Measurements from ENCODE around the gene RPA1.

DNA sequence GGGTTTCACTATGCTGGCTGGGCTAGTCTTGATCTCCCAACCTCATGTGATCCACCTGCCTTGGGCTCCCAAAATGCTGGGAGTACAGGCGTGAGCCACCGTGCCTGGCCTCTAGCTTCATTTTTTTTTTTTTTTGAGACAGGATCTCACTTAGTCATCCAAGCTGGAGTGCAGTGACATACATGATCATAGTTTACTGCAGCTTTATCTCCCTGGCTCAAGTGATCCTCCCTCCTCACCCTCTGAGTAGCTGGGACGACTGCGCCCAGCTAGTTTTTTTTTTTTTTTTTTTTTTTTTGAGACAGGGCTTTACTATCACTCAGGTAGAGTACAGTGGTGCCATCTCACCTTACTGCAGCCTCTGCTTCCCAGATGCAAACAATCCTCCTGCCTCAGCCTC, 9.7 kb downstream of the RPA1 start:
- TF ChIP-seq, protein P1, sequence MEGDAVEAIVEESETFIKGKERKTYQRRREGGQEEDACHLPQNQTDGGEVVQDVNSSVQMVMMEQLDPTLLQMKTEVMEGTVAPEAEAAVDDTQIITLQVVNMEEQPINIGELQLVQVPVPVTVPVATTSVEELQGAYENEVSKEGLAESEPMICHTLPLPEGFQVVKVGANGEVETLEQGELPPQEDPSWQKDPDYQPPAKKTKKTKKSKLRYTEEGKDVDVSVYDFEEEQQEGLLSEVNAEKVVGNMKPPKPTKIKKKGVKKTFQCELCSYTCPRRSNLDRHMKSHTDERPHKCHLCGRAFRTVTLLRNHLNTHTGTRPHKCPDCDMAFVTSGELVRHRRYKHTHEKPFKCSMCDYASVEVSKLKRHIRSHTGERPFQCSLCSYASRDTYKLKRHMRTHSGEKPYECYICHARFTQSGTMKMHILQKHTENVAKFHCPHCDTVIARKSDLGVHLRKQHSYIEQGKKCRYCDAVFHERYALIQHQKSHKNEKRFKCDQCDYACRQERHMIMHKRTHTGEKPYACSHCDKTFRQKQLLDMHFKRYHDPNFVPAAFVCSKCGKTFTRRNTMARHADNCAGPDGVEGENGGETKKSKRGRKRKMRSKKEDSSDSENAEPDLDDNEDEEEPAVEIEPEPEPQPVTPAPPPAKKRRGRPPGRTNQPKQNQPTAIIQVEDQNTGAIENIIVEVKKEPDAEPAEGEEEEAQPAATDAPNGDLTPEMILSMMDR (IDR thresholded peaks at IDR 0.05), result no peak
- no peak for TF ChIP-seq POLR2A (IDR thresholded peaks at IDR 0.05)
